HG03139 (cell line): ENCODE measurements around the gene NKAIN2.
"Not testable (repeated sequence)": the region's sequence is repeated elsewhere in the genome, so short reads cannot be mapped to it uniquely, and the experiment has no call there.

ENCODE experiments used
- ATAC-seq: cut with Tn5 transposase; IDR thresholded peaks from one replicate; pipeline ENCODE4 v1.9.1; 2021; ENCODE audit not compliant: unreplicated experiment

NKAIN2 gene

DNA sequence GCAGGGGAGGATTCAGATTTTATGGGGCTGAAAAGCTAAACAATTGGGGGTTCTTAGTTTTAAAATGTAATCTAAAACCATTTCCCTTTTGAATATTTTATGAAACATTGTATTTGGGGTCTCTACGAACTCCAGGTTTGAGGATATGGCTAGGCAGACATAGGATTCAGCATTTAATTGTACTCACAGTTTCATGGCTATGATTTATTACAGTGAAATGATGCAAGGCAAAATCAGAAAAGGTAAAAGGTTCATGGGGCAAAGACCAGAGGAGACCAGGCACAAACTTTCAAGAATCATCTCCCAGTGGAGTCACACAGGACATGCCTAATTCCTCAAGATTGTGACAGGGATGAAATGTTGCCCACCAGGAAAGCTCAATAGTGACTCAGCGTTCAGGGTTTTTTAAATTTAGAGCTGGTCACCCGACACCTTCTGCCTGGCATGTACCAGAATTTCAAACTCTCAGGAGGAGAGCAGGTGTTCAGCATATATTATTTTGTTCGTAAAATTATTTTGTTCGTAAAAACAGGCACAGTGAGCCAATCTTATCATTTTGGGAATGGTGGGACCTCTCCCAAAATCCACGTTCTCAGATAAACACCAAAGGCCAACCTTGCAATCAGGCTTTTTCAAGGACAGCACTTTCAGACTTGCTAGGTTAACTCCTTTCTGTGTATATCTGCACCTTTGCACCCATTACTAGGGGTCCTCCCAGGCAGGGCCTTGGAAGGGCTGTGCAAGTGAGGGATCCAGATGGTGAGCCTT, 270.3 kb downstream of the NKAIN2 start:
- ATAC-seq: no peak

GRCh38 chr6:124074606-124075005, 270.9 kb downstream of the NKAIN2 start:
- no peak for ATAC-seq

GRCh38 chr6:124076336-124077048, 272.8 kb downstream of the NKAIN2 start:
- ATAC-seq: no peak

GRCh38 chr6:124078169-124078568, 274.5 kb downstream of the NKAIN2 start:
- ATAC-seq: no peak

GRCh38 chr6:124080483-124080882, 276.8 kb downstream of the NKAIN2 start:
- ATAC-seq: no peak

- ATAC-seq: no peak
These were observed 286.8 kb downstream of the NKAIN2 start for GRCh38 chr6:124090491-124090890.

DNA sequence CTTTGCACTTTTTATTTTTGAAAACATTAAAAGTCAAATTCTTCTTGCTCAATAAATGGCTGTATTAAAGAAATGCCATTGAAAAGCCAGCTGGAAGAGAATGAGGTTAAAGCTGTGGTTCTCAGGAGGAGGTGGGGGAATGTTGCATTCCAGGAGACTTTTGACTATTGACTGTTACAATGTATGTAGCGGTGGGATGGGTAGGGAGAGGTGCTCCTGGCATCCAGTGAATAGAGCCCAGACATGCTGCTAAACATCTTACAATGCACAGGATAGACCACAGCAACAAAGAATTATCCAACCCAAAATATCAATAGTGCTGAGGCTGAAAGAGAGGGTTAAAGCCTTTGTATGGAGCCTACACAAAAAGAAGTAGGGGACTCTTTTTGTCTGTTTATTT, 295.9 kb downstream of the NKAIN2 start:
- no peak for ATAC-seq

DNA sequence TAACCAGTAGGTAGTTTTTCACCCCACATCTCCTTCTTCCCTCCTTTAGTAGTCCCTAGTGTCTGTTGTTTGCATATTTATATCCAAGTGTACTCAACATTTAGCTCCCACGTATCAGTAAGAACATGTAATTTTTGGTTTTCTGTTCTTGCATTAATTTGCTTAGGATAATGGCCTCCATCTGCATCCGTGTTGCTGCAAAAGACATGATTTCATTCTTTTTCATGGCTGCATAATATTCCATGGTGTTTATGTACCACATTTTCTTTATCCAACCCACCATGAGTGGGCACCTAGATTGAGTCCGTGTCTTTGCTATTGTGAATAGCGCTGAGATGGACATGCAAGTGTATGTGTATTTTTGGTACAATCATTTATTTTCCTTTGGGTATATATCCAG, 306.8 kb downstream of the NKAIN2 start:
- no peak for ATAC-seq

DNA sequence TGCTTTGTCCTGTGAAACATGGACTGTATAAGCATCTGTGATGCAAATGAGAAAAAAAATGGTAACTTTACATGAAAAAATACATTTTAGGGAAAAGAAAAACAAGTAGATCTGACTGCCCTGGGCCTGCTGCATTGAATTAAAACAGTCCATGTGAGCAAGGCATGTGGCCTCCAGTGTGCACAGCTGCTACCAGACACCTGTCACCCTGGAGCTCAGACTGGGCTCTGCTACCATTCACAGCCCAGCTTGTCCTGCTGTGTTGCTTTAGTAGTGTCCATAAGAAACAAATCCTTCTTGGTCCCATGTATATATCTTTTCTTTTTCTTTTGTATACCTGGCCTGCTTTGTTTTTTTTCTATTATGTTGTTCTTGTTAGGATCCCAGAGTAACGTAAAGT, 315.9 kb downstream of the NKAIN2 start:
- no peak for ATAC-seq

DNA sequence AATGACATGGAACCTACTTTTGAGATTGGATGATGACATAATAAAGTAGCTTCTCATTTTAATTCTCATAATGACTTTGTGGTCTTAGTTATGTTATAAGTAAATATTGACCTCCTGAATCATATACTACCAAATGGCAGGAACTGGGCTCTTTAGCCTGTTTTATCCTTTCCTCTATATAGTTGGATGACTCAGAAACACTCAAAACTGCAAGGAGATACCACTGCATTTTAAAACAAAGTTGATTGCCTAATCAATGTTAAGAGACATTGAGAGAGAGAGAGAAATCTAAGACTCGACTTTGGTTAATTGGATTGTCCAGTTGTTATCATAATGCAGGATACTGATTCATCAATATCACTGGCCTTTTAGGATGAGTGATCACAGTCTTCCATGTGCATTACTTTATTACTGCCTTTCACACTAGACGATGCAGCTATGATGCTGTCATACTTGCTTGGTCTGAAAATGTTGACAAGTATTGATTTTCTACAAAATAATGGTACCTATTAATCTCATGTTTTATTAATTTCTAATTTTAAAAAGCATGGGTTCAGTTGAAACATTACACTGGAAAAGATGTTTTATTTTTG, 320.0 kb downstream of the NKAIN2 start:
- ATAC-seq: no peak

- no peak for ATAC-seq
These were observed 327.6 kb downstream of the NKAIN2 start for GRCh38 chr6:124131259-124131658.

DNA sequence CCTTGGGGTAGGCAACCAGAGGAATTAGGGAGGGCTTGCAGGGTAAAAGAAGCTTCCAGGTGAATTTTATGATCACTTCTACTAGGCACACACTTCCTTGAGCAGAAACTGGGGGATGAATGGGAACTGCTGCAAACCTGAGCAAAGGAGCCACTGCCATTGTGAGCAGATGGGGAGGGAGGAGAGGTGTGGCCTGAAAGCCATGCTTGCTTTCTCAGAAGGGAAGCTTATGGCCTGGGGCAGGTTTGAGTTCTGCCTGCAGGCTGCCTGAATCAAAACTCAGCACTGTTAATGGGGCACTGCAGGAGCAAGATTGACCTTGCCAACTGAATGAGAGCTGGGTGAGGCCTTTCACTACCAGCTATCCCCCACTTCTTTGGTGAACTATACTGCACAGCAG, 328.1 kb downstream of the NKAIN2 start:
- ATAC-seq: no peak

GRCh38 chr6:124132256-124132655, 328.6 kb downstream of the NKAIN2 start:
- ATAC-seq: no peak

DNA sequence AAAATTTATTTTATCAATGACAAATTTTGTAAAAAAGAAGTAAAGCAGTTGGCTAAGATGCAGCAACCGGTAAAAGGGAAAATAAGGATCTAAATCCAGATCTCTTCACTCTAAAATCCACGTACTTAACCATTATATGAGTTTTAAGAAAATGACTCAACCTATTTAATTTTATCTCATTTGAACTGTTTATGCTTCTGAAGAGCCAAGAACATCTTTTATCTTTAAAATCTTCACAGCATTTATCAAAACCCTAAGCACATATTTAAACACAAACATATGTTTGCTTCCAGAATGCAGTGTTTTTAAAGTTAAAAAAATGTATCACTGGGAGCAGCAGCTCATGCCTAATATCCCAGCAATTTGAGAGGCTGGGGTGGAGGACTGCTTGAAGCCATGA, 339.2 kb downstream of the NKAIN2 start:
- ATAC-seq: no peak

GRCh38 chr6:124143435-124143834, 339.8 kb downstream of the NKAIN2 start:
- ATAC-seq: no peak

DNA sequence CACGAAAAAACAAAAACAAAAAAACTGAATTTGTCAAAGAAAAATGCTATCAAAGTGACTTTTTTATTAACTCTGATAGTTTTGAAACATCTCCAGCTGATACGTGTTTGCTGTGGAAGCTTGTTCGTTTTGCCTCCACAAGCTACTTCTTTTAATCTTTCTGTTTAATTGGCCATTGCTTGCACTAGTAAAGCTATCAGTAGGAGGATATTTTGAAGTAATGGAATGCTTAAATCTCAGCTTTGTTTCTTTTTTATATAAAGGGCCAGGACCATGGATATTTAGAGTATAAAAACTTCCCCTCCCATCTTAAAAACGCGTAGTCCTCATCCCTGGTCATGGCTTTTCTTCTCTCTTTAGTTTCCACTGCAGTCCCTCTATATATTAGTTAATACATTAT, 344.0 kb downstream of the NKAIN2 start:
- ATAC-seq: no peak

DNA sequence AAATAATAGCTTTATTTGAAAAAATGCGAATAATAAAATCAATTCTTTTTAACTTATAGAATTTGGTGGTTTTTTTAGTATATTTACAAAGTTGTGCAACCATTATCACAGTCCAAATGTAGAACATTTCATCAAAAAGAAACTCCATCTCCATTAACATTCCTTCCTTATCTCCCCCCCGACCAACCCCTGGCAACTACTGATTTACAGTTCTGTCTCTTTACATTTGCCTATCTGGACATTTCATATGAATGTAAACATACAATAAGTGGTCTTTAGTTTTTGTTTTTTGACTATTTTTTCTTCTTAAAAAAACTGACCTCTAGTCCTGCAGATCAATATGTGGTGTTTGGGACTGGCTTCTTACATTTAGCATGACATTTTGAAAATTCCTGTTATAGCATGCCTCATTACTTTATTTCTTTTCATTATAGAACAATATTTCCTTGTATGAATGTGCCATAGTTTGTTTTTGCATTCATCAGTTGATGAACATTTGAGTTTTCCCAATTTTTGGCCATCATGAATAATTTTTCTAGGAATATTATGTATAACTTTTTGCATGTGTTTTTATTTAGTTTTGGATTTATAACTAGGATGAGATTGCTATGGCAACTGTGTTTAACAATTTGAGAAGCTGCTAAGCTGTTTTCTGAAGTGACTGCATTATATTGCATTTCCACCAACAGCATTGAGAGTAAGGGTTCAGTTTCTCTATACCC, 344.7 kb downstream of the NKAIN2 start:
- no peak for ATAC-seq

- ATAC-seq: no peak
These were observed 346.0 kb downstream of the NKAIN2 start for GRCh38 chr6:124149646-124150045.

DNA sequence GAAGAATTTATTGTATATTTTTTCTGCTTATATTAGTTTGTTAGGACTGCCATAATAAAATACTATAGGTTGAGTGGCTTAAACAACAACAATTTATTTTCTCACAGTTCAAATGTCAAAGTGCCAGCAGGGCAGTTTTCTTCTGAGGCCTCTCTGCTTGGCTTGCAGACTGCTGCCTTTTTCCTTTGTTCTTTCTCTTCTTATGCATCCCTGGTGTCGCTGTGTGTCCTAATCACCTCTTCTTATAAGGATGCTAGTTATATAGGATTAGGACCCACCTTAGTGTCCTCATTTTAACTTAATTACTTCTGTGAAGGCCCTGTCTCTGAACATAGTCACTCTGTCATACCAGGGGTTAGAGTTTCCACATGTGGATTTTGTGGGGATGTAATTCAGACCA, 354.4 kb downstream of the NKAIN2 start:
- no peak for ATAC-seq

DNA sequence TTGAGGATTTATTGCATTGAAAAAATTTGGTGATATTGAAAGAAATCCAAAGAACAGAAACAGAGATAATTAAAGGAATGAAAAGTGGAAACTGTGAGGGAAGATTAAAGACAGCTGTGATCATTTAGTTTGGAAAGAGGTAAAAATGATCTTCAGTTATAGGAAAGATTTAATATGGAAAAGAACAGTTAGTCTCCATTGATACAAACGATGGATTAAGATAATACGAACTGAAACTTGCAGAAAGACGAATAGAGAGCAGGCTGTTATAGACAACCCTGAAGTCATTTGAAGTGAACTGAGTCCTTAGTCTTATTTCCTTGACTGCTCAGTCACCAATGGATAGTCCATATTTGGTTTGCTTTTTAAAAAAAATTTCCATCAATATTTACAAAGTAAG, 360.0 kb downstream of the NKAIN2 start:
- ATAC-seq: no peak

DNA sequence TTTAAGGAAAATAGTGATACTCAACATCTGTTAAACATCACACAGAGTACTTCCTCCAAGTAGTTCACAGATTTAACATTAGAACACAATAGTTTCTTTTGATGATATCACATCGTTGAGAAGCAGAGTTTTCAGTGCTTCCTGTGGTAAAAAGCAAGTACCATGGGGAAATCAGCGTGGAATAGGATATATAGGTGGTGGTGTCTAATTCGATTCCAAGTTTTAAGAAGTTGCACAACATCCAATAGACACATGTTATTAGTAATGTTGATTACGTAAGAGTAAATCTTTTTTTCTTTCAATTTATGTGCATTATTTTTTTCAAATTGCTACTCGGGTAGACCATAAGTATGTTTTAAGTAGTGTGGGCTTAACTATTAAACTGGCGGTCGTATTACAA, 360.7 kb downstream of the NKAIN2 start:
- no peak for ATAC-seq

- ATAC-seq: not testable (repeated sequence)
These were observed 363.6 kb downstream of the NKAIN2 start for GRCh38 chr6:124167249-124167648.
